Lower lobe of right lung (tissue), 2 donors: ENCODE results near the gene UTP25. TPM values are rescaled to one million over a fixed set of nuclear protein-coding genes. Genes with fewer than 3 reads are reported as not detected.

Experiments used
- ATAC-seq, 2 donors: fragments of 200-7000 bp; cut with Tn5 transposase; one replicate each; pipeline ENCODE4 v1.9.1; 2020 to 2022; ENCODE audit warnings: mild to moderate bottlenecking in 2 of 2, moderate library complexity in 2 of 2
- DNase-seq: peaks from one replicate; pipeline ENCODE4 v3.0.0-alpha.2; 2020
- H3K27ac ChIP-seq: fragments of 200-600 bp; one replicate; pipeline ENCODE4 v1.8.0; 2022
- H3K27me3 ChIP-seq: fragments of 200-600 bp; one replicate; pipeline ENCODE4 v1.8.0; 2022; ENCODE audit warnings: low read depth
- H3K36me3 ChIP-seq: fragments of 200-600 bp; one replicate; pipeline ENCODE4 v1.8.0; 2022; ENCODE audit warnings: mild to moderate bottlenecking
- H3K4me1 ChIP-seq: fragments of 200-600 bp; one replicate; pipeline ENCODE4 v1.8.0; 2022
- H3K4me3 ChIP-seq: fragments of 200-600 bp; one replicate; pipeline ENCODE4 v1.8.0; 2022; ENCODE audit warnings: mild to moderate bottlenecking
- H3K9me3 ChIP-seq: fragments of 200-600 bp; one replicate; pipeline ENCODE4 v1.8.0; 2022
- CTCF ChIP-seq: fragments of 200-600 bp; IDR thresholded peaks from one replicate; pipeline ENCODE4 v1.8.0; 2022; ENCODE audit warnings: antibody characterized with exemption, mild to moderate bottlenecking
- intact Hi-C: fragments of 100-400 bp; cut with DNase I; formaldehyde crosslinking; loops from one replicate; pipeline ENCODE4 v1.11.0; 2022
- total RNA-seq: library from RNA; stranded (reverse); fragmentation: NEBNext Ultra II Directional; extraction: Animal tissue kit (Norgen Biotek cat#: 25700); gene quantifications from one replicate; pipeline ENCODE4 v1.2.1, GENCODE V29; 2021
- donor health status: DM: no; HTN: yes; CAD: no; lungs with severe emphysema.

The UTP25 gene
- total RNA-seq, 1 donor from 2014 or later: 6.2 TPM

GRCh38 chr1:209840611-209841010, 12.8 kb downstream of the UTP25 start:
- intact Hi-C loops: no loop called here
- H3K36me3 ChIP-seq: peaks cover 99% of the 10 kb centered on the region
- DNase-seq (no peak), ATAC-seq (no peak)
- no peaks in the 10 kb centered on the region for H3K4me1 ChIP-seq
- H3K27me3 ChIP-seq: no peaks in the 10 kb centered on the region
- no peak overlapping the region for H3K4me3 ChIP-seq
- H3K9me3 ChIP-seq: no peaks in the 10 kb centered on the region
- no peak overlapping the region for H3K27ac ChIP-seq
- TF ChIP-seq CTCF: no peak

GRCh38 chr1:209844695-209845407, 17.1 kb downstream of the UTP25 start:
- intact Hi-C loops: no loop called here

GRCh38 chr1:209845408-209845725, 17.6 kb downstream of the UTP25 start:
- ATAC-seq (peak in 1 of 2 donors; percentile 9), DNase-seq (no peak)
- intact Hi-C loops: no loop called here
- H3K9me3 ChIP-seq: no peaks in the 10 kb centered on the region
- H3K36me3 ChIP-seq: peaks cover 95% of the 10 kb centered on the region
- H3K27me3 ChIP-seq: no peaks in the 10 kb centered on the region
- H3K4me3 ChIP-seq: no peak overlapping the region
- TF ChIP-seq CTCF: no peak
- H3K4me1 ChIP-seq: no peaks in the 10 kb centered on the region
- H3K27ac ChIP-seq: no peak overlapping the region

More at GRCh38 chr1:209844695-209845407, 17.1 kb downstream of the UTP25 start:
- peak; percentile 50 to 54 for ATAC-seq
- H3K36me3 ChIP-seq: peaks cover 96% of the 10 kb centered on the region
- H3K27ac ChIP-seq: no peak overlapping the region
- H3K4me3 ChIP-seq: no peak overlapping the region
- no peak for TF ChIP-seq CTCF
- no peaks in the 10 kb centered on the region for H3K4me1 ChIP-seq
- H3K27me3 ChIP-seq: no peaks in the 10 kb centered on the region
- H3K9me3 ChIP-seq: no peaks in the 10 kb centered on the region
- no peak for DNase-seq

GRCh38 chr1:209849388-209849787, 21.6 kb downstream of the UTP25 start:
- intact Hi-C loops: no loop called here
- peaks cover 95% of the 10 kb centered on the region for H3K36me3 ChIP-seq
- TF ChIP-seq CTCF: no peak
- DNase-seq (no peak), ATAC-seq (no peak)
- no peaks in the 10 kb centered on the region for H3K9me3 ChIP-seq
- H3K27me3 ChIP-seq: no peaks in the 10 kb centered on the region
- no peak overlapping the region for H3K27ac ChIP-seq
- no peaks in the 10 kb centered on the region for H3K4me1 ChIP-seq
- no peak overlapping the region for H3K4me3 ChIP-seq

GRCh38 chr1:209850342-209850979, 22.7 kb downstream of the UTP25 start:
- H3K9me3 ChIP-seq: no peaks in the 10 kb centered on the region
- no peak for DNase-seq
- no peak overlapping the region for H3K27ac ChIP-seq
- TF ChIP-seq CTCF: peak; percentile 35
- H3K4me1 ChIP-seq: no peaks in the 10 kb centered on the region
- peak in 1 of 2 donors; percentile 51 for ATAC-seq
- H3K36me3 ChIP-seq: peaks cover 92% of the 10 kb centered on the region
- no peak overlapping the region for H3K4me3 ChIP-seq
- intact Hi-C loops: no loop called here
- no peaks in the 10 kb centered on the region for H3K27me3 ChIP-seq
